A549 (cell line): ENCODE results near the gene SLCO1B1.
"Not testable (repeated sequence)": the region's sequence is repeated elsewhere in the genome, so short reads cannot be mapped to it uniquely, and the experiment has no call there.

Experiments used
- BHLHE40 ChIP-seq: IDR thresholded peaks from 2 replicates; pipeline ENCODE4 v1.6.1; 2012; ENCODE audit warnings: low read depth, low read length, inconsistent platforms
- CEBPB ChIP-seq, 2 experiments: fragments of >200 bp in 1 of 2; sonication (Bioruptor Twin) in 1 of 2; formaldehyde crosslinking in 1 of 2; IDR thresholded peaks; 2 replicates each; pipeline ENCODE4 v1.6.1; 2012 to 2016
- FOSL2 ChIP-seq, 2 experiments: fragments of 450-650 bp in 1 of 2; fragments of >200 bp in 1 of 2; sonication (Bioruptor Twin) in 1 of 2; formaldehyde crosslinking; IDR thresholded peaks; 2 replicates each; pipeline versions ENCODE4 v1.5.0 to v1.6.1; 2016 to 2020; ENCODE audit warnings: mild to moderate bottlenecking in 1 of 2, moderate library complexity in 1 of 2
- JUN ChIP-seq, 2 experiments: fragments of >200 bp; sonication (Bioruptor Twin); formaldehyde crosslinking; IDR thresholded peaks; 2 replicates in 1 of 2; 3 replicates in 1 of 2; pipeline ENCODE4 v1.6.1; 2016 to 2017
- POLR2A ChIP-seq: IDR thresholded peaks from 2 replicates; pipeline ENCODE4 v1.6.1; 2012; ENCODE audit warnings: mild to moderate bottlenecking, low read length
- RFX5 ChIP-seq: fragments of 450-650 bp; IDR thresholded peaks from 2 replicates; pipeline ENCODE4 v1.7.1; 2014; ENCODE audit warnings: antibody characterized with exemption, mild to moderate bottlenecking, moderate library complexity
- RNF2 ChIP-seq: fragments of 200-600 bp; sonication (generic); IDR thresholded peaks from 2 replicates; pipeline ENCODE4 v1.6.1; 2016; ENCODE audit warnings: low read depth, mild to moderate bottlenecking, antibody characterized with exemption, moderate library complexity, borderline replicate concordance
- TF ChIP-seq, protein P1 (sequence below): fragments of >200 bp; sonication (Bioruptor Twin); formaldehyde crosslinking; IDR thresholded peaks from 3 replicates; pipeline ENCODE4 v1.5.1; 2016

DNA sequence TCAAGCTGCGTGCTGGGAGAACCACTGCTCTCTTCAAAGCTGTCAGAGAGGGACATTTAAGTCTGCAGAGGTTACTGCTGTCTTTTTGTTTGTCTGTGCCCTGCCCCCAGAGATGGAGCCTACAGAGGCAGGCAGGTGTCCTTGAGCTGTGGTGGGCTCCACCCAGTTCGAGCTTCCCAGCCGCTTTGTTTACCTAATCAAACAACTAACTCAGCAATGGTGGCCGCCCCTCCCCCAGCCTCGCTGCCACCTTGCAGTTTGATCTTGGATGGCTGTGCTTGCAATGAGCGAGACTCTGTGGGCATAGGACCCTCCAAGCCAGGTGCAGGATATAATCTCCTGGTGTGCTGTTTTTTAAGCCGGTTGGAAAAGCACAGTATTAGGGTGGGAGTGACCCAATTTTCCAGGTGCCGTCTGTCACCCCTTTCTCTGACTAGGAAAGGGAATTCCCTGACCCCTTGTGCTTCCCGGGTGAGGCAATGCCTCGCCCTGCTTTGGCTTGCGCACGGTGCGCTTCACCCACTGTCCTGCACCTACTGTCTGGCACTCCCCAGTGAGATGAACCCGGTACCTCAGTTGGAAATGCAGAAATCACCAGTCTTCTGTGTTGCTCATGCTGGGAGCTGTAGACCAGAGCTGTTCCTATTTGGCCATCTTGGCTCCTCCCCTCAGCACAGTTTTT lies 6.5 kb downstream of the SLCO1B1 start:
- not testable (repeated sequence) for TF ChIP-seq CEBPB (IDR thresholded peaks at IDR 0.05); RFX5; RNF2; POLR2A; JUN (IDR thresholded peaks at IDR 0.05); BHLHE40; FOSL2 (IDR thresholded peaks at IDR 0.05); FOSL2 (CRISPR knock-in tag; IDR thresholded peaks at IDR 0.05)
- TF ChIP-seq, protein P1, sequence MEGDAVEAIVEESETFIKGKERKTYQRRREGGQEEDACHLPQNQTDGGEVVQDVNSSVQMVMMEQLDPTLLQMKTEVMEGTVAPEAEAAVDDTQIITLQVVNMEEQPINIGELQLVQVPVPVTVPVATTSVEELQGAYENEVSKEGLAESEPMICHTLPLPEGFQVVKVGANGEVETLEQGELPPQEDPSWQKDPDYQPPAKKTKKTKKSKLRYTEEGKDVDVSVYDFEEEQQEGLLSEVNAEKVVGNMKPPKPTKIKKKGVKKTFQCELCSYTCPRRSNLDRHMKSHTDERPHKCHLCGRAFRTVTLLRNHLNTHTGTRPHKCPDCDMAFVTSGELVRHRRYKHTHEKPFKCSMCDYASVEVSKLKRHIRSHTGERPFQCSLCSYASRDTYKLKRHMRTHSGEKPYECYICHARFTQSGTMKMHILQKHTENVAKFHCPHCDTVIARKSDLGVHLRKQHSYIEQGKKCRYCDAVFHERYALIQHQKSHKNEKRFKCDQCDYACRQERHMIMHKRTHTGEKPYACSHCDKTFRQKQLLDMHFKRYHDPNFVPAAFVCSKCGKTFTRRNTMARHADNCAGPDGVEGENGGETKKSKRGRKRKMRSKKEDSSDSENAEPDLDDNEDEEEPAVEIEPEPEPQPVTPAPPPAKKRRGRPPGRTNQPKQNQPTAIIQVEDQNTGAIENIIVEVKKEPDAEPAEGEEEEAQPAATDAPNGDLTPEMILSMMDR = not testable (repeated sequence)
